Stimulated activated naive B cell treated with anti-CD40 and anti-IgM and Interleukin-4, amounts not matched to agents 10 μg/mL and 1 μg/mL and 100 μg/mL, for 72 hours (primary cell): ENCODE measurements around the gene PRL.

Experiments used
- ATAC-seq, 2 donors: fragments of 150-1000 bp; cut with Tn5 transposase; replicated peaks; 2 replicates each; pipeline ENCODE4 v1.10.0; 2021; ENCODE audit warnings: moderate library complexity in 1 of 2
- DNase-seq: peaks from one replicate; pipeline ENCODE4 v3.0.0; 2021
- H3K27ac Mint-ChIP-seq: one replicate; pipeline ENCODE4 v1.8.0; 2022; ENCODE audit warnings: mild to moderate bottlenecking, mixed read lengths
- H3K27me3 Mint-ChIP-seq, 2 donors: one replicate each; pipeline ENCODE4 v1.8.0; 2022; ENCODE audit warnings: mixed read lengths in 2 of 2
- H3K36me3 Mint-ChIP-seq, 2 donors: one replicate each; pipeline ENCODE4 v1.8.0; 2022; ENCODE audit warnings: mixed read lengths in 2 of 2, mild to moderate bottlenecking in 1 of 2
- H3K4me1 Mint-ChIP-seq, 2 donors: one replicate each; pipeline ENCODE4 v1.8.0; 2022; ENCODE audit warnings: mixed read lengths in 2 of 2, mild to moderate bottlenecking in 1 of 2
- H3K4me3 Mint-ChIP-seq, 2 donors: one replicate each; pipeline ENCODE4 v1.8.0; 2022; ENCODE audit warnings: mild to moderate bottlenecking in 2 of 2, mixed read lengths in 2 of 2, moderate library complexity in 1 of 2
- H3K9me3 Mint-ChIP-seq, 2 donors: one replicate each; pipeline ENCODE4 v1.8.0; 2022; ENCODE audit warnings: mixed read lengths in 2 of 2, mild to moderate bottlenecking in 1 of 2

Gene PRL

DNA sequence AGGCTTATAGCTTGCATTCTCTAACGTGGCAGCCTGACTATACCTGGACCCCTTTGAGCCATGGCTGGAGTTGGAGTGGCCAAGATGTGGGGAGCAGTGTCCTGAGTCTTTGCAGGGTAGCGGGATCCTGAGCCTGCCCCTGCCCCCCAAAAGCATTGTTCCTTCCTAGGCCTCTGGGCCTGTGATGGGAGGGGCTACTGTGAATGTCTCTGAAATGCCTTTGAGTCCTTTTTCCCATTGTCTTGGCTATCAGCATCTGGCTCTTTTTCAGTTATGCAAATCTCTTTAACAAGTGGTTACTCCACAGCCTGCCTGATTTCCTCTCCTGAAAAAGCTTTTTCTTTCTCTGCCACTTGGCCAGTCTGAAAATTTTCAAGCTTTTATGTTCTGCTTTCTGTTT is 17.0 kb upstream of the PRL start:
- peaks cover 0 to 6% of the 10 kb centered on the region in 2 donors for H3K4me1 Mint-ChIP-seq

DNA sequence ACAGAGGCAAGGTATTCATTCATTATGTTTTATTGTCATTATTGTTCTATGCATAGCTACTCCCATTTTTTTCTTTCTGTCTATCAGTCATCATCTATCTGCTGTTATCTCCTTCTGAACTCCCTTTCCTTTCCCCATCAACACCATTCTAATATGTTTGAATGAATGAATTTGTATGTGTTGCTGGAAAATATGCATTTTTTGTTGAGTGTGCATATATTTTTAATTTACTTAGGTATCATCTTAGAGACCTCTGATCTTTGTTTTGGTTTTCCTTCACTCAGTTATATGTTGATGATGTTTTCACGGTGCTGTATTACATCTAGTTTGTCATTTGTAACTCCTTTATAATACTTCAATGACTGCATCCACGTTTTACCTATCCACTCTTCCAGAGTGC is 12.1 kb upstream of the PRL start:
- H3K9me3 Mint-ChIP-seq: peaks cover 12 to 15% of the 10 kb centered on the region in 2 donors
- no peak for ATAC-seq
- H3K4me3 Mint-ChIP-seq: no peak overlapping the region
- no peak for DNase-seq
- H3K36me3 Mint-ChIP-seq: peaks cover 5 to 9% of the 10 kb centered on the region in 2 donors
- H3K27ac Mint-ChIP-seq: no peak overlapping the region
- H3K27me3 Mint-ChIP-seq: no peaks in the 10 kb centered on the region
- H3K4me1 Mint-ChIP-seq: no peaks in the 10 kb centered on the region

More for the DNA sequence above, 17.0 kb upstream of the PRL start:
- DNase-seq (no peak), ATAC-seq (no peak)
- peaks cover 17 to 24% of the 10 kb centered on the region in 2 donors for H3K9me3 Mint-ChIP-seq
- H3K27ac Mint-ChIP-seq: no peak overlapping the region
- H3K4me3 Mint-ChIP-seq: no peak overlapping the region
- H3K27me3 Mint-ChIP-seq: no peaks in the 10 kb centered on the region
- peaks cover 9 to 10% of the 10 kb centered on the region in 2 donors for H3K36me3 Mint-ChIP-seq

DNA sequence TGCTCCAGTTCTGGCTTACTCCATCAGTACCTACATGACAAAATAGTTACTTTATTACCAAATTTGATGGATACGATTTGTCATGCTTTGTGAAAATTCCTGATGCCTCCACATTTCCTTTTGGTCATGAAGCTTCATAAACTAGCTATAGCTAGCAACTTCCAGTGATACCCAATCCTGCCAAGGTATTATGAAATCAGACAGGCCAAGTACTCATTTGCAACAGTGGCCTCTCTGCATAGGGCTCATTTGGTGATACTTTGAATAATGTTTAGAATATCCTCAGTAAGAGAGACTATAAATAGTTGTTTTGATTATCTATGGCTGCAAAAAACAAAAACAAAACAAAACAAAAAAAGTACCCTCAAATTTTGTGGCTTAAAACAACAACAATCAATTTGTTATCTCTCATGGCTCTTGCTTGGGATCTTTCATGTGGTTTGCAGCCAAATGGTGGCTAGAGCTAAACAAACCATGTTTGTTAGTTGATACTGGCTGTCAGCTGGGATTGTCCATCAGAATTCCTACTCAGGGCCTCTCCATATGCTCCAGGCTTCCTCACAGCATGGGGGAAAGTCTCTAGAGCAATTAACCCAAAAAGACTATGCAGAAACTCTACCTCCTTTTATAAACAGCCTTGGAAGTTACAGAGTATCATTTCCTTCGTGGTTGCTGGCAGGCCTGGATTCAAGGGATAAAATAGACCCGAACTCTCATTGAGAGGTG is 10.1 kb upstream of the PRL start:
- Mint-ChIP-seq H3K36me3 (peaks cover 5 to 9% of the 10 kb centered on the region in 2 donors), H3K9me3 (peaks cover 6 to 8% of the 10 kb centered on the region in 2 donors), H3K27me3 (no peaks in the 10 kb centered on the region), H3K4me3 (no peak overlapping the region), H3K4me1 (peaks cover 6 to 15% of the 10 kb centered on the region in 2 donors), H3K27ac (no peak overlapping the region)
- ATAC-seq: no peak
- no peak for DNase-seq

DNA sequence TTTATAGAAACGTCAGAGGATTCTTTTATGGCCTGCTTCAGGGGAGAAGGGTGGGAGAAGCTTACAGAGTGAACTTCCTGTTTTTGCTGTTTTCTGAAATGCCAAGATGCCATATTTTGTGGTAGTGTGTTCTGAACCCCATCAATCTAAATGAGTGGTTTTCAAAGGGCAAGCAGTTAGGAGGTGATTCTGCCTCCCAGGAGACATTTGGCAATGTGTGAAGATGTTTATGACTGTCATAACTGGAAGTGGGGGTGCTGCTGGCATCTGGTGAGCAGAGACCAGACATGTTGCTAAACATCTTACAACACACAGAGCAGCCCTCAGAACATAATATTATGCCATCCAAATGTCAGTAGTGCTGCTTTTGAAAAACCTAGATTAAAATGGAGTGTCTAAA is 6.0 kb upstream of the PRL start:
- H3K4me1 Mint-ChIP-seq: peaks cover 6 to 15% of the 10 kb centered on the region in 2 donors
- no peaks in the 10 kb centered on the region for H3K27me3 Mint-ChIP-seq
- no peak overlapping the region for H3K4me3 Mint-ChIP-seq
- H3K36me3 Mint-ChIP-seq: no peaks in the 10 kb centered on the region
- ATAC-seq (peak; percentile 92 to 97), DNase-seq (peak; percentile 27)
- H3K27ac Mint-ChIP-seq: no peak overlapping the region
- H3K9me3 Mint-ChIP-seq: no peaks in the 10 kb centered on the region

DNA sequence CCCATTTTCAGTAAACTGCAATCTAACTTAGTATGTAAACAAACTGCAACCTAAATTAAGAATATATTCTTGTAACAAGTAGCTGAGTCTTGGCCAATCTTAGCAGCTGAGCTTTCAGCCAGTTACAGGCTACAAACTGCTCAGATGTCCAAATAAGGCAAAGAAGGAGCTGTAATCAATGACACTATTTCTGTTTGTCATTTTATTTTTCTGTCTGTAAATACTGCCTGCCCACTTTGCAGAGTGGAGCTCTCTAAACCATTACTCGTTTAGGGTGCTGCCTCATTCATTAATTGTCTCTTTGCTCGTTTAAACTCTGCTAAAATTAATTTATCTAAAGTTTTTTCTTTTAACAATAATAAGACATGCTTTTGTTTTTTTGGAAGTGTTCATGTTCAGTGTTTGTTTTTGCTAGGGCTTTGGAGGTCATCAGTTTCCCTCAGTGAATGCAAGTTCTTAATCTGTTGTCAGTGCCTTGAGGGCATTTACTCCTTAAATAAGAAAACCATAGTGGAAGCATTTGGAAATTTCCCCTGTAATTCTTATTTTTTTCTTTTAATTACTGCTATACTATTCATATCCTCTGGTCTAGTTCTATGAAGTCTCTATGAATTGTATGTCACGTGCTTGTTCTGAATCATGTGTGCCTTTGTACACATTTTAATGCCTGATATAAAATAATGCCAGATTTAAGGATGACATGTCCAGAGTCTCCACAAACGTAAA is 3.6 kb upstream of the PRL start:
- Mint-ChIP-seq H3K36me3 (no peaks in the 10 kb centered on the region), H3K9me3 (no peaks in the 10 kb centered on the region), H3K4me1 (peaks cover 6 to 15% of the 10 kb centered on the region in 2 donors), H3K27me3 (no peaks in the 10 kb centered on the region), H3K4me3 (no peak overlapping the region), H3K27ac (no peak overlapping the region)
- DNase-seq (no peak), ATAC-seq (no peak)

DNA sequence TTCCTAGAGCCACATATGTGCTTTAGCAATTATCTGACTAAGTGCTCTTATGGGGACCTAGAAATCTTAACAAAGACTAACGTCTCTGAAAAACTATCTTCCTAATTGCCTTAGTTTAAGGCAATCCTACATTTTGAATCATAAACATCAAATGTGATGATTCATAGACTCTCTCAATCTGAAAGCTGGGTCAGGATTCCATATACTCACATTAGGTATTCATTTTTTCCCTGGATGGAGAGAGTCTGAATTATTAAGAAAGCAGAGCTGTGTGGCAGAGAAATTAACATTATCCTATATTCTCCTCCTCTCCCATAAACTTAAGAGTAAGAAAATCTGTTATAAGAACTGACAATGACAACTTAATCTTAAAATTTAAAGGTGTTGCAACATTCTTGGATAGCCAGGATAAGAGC is 1.6 kb upstream of the PRL start:
- ATAC-seq: no peak
- Mint-ChIP-seq H3K4me1 (peaks cover 5 to 12% of the 10 kb centered on the region in 2 donors), H3K36me3 (no peaks in the 10 kb centered on the region), H3K9me3 (no peaks in the 10 kb centered on the region), H3K27ac (no peak overlapping the region), H3K4me3 (no peak overlapping the region), H3K27me3 (no peaks in the 10 kb centered on the region)
- no peak for DNase-seq

DNA sequence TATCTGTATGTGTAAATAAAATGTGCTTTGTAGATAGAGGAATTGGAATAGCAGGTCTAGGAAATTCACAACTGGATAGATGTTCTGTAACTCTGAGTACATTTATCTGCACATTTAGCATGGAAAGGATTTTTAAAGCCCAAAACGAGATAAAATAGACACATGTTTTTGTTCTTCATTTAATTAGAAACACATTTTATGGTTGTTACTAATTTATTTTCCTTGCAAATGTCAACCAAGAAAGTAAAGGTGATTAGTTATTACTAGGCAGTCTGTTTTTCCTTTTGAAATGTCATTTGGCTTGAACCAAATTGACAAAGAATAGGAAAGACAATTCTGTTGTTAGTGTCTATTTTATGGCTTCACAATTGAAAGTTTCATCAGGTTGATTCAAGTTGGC is 769 bp downstream of the PRL start:
- ATAC-seq: no peak
- no peaks in the 10 kb centered on the region for H3K27me3 Mint-ChIP-seq
- H3K9me3 Mint-ChIP-seq: peaks cover 1 to 4% of the 10 kb centered on the region in 2 donors
- no peak for DNase-seq
- H3K36me3 Mint-ChIP-seq: no peaks in the 10 kb centered on the region
- no peak overlapping the region for H3K4me3 Mint-ChIP-seq
- no peaks in the 10 kb centered on the region for H3K4me1 Mint-ChIP-seq
- no peak overlapping the region for H3K27ac Mint-ChIP-seq

DNA sequence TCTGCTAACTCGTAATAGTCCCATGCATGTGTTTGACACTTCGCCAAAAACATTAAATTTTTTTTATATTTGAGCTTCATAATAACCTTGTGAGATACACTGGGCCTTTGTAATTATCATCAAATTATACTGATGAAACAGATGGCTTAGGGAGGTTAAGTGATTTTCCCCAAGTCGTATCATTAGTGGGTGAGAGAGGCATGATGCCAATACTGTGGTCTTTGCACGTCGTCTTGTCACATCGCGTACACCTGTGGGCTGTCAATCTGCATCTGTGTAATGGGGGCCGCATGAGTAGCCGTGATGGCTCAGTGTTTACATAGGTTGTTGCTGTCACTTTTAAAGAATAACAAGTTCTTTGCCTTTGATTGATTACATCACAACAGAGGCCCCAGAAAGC is 1.7 kb downstream of the PRL start:
- no peak for DNase-seq
- Mint-ChIP-seq H3K4me3 (no peak overlapping the region), H3K27me3 (no peaks in the 10 kb centered on the region), H3K9me3 (peaks cover 1 to 4% of the 10 kb centered on the region in 2 donors), H3K4me1 (no peaks in the 10 kb centered on the region), H3K36me3 (no peaks in the 10 kb centered on the region), H3K27ac (no peak overlapping the region)
- no peak for ATAC-seq

DNA sequence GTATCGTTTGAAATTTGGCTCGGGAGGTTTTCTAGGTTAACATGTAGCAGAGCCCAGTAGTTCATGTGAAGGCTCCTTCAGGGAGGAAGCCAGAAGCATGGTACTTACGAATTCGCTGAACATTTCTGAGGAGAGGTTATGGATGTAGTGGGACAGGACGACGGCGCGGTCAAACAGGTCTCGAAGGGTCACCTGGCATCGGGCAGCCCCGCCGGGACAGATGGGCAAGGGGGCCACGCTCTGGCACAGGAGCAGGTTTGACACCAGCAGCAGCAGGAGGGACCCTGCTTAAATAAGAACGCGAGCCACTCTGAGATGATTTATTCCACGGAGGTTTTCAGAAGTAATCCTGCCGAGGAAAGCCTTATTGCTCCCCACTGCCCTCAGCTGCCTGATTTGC is 2.5 kb downstream of the PRL start:
- Mint-ChIP-seq H3K9me3 (peaks cover 1 to 4% of the 10 kb centered on the region in 2 donors), H3K27me3 (no peaks in the 10 kb centered on the region), H3K4me1 (no peaks in the 10 kb centered on the region), H3K36me3 (no peaks in the 10 kb centered on the region), H3K4me3 (no peak overlapping the region), H3K27ac (no peak overlapping the region)
- ATAC-seq (no peak), DNase-seq (no peak)

DNA sequence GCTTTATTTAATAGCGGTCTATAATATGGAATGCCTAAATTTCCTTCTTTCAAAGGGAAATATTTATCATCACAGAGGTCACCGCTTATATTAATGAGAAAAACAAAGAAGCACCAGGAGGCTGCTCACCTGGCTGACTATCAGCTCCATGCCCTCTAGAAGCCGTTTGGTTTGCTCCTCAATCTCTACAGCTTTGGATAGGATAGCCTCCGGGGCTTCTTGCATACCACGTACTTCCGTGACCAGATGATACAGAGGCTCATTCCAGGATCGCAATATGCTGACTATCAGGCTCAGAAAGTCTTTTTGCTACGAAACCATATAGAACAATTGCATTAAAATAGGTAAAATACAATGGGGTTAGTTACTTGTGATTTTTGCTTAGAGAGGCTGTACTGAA is 6.8 kb downstream of the PRL start:
- ATAC-seq: no peak
- no peaks in the 10 kb centered on the region for H3K36me3 Mint-ChIP-seq
- DNase-seq: no peak
- H3K27me3 Mint-ChIP-seq: peaks cover 0 to 6% of the 10 kb centered on the region in 2 donors
- H3K9me3 Mint-ChIP-seq: peaks cover 1 to 4% of the 10 kb centered on the region in 2 donors
- H3K4me3 Mint-ChIP-seq: no peak overlapping the region
- peaks cover 2 to 8% of the 10 kb centered on the region in 2 donors for H3K4me1 Mint-ChIP-seq
- no peak overlapping the region for H3K27ac Mint-ChIP-seq

DNA sequence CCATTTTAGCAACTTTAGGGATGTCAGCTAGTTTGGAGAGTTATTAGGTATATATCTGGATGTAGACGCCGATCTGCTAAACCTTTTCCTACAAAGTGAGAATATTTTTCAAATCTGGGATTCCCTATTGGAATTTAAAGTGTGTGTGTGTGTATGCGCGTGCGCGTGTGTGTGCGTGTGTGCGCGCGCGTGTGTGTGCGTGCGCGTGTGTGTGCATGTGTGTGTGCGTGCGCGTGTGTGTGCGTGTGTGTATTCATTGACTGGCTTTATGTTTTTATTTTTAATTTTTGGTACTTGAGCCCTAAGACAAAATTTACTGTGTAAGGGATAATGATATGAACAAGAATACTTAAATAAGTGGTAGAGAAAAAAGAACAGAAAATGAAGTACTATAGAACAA is 8.1 kb downstream of the PRL start:
- DNase-seq: no peak
- Mint-ChIP-seq H3K27ac (no peak overlapping the region), H3K9me3 (peaks cover 1 to 4% of the 10 kb centered on the region in 2 donors), H3K4me3 (no peak overlapping the region), H3K36me3 (no peaks in the 10 kb centered on the region), H3K27me3 (peaks cover 0 to 6% of the 10 kb centered on the region in 2 donors), H3K4me1 (peaks cover 2 to 9% of the 10 kb centered on the region in 2 donors)
- no peak for ATAC-seq

DNA sequence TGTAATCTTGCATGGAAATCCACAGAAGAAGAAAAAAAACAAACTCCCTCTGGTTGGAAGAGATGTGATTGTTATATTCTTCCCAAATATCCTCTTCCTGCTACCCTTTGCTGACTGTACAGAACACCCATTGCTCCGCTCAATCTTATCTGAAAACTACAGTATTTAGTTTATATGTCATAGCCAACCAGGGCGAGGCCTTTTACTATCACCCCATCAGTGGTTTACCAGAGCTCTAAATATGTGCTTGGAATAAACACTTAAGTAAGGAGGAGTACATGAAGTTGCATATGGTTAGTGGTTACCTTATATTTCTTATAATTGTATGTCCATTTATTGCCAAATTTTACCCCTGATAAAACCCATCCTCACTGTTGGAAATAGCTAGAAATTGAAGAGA is 12.2 kb downstream of the PRL start:
- DNase-seq: no peak
- H3K36me3 Mint-ChIP-seq: no peaks in the 10 kb centered on the region
- peaks cover 2 to 11% of the 10 kb centered on the region in 2 donors for H3K4me1 Mint-ChIP-seq
- no peak for ATAC-seq
- H3K27ac Mint-ChIP-seq: no peak overlapping the region
- H3K4me3 Mint-ChIP-seq: no peak overlapping the region
- H3K27me3 Mint-ChIP-seq: peaks cover 0 to 6% of the 10 kb centered on the region in 2 donors
- peaks cover 0 to 1% of the 10 kb centered on the region in 2 donors for H3K9me3 Mint-ChIP-seq

DNA sequence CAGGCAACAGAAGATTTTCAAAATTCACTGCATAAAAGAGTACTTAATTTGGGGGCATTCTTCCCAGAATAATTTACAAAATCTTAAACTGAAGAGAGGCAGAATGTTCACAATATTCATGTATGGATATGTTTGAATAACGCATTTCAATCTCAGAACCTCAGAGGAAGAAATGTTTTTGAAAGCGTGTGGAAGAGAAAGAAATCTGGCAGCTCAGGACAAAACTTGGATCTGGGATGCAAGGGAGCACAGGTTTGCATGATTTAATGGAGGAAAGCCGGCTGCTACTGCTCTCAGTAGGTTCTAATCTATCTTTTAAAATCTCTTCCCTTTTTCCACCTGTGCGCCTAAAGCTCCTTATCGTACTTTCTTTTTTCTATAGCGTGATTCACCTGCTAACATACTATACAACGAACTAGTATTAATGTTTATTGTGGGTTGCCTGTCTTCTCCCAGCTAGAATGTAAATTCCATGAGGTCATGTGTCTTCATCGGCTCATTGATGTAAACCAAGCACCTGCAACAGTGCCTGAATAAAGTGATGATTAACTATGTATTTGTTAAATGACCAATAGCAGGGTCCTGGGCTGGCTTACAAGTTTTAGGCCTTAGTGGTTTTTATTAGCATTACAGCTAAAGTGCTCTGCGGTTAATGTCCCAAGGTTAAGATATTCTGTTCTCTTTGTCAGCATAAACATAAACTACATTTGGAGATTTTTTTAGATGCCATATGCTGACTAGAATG is 15.3 kb downstream of the PRL start:
- H3K9me3 Mint-ChIP-seq: peaks cover 7 to 9% of the 10 kb centered on the region in 2 donors
- peaks cover 0 to 2% of the 10 kb centered on the region in 2 donors for H3K36me3 Mint-ChIP-seq
- ATAC-seq (no peak), DNase-seq (no peak)
- H3K27ac Mint-ChIP-seq: no peak overlapping the region
- peaks cover 0 to 6% of the 10 kb centered on the region in 2 donors for H3K27me3 Mint-ChIP-seq
- no peak overlapping the region for H3K4me3 Mint-ChIP-seq
- peaks cover 9 to 33% of the 10 kb centered on the region in 2 donors for H3K4me1 Mint-ChIP-seq

DNA sequence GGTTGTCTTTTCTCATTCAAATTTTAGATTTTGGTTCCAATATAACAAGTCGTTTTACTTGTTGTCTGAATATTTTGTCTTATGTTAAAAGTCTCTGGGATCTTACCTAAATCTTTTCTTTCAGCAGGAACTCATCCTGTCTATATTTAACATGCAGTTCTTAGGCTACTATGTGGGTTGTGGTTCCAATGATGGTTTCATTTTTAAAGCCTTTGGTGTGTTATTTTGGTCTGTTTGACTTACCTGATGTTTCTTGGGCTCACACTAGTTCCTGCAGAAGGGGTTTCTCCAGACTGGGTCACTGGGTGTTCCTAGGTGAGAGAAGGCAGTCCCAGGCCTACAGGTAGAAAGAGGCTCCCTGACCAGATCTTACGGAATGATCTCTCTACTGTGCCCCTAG is 17.4 kb downstream of the PRL start:
- H3K36me3 Mint-ChIP-seq: peaks cover 0 to 2% of the 10 kb centered on the region in 2 donors
- no peaks in the 10 kb centered on the region for H3K27me3 Mint-ChIP-seq
- H3K9me3 Mint-ChIP-seq: peaks cover 11 to 16% of the 10 kb centered on the region in 2 donors

More for the DNA sequence above, 17.4 kb downstream of the PRL start:
- DNase-seq: no peak
- no peak for ATAC-seq
- H3K4me3 Mint-ChIP-seq: no peak overlapping the region
- H3K27ac Mint-ChIP-seq: no peak overlapping the region
- peaks cover 9 to 27% of the 10 kb centered on the region in 2 donors for H3K4me1 Mint-ChIP-seq
